Uterus (tissue), 4 donors: ENCODE results near the gene OR2K2. TPM values are rescaled to one million over a fixed set of nuclear protein-coding genes. Genes with fewer than 3 reads are reported as not detected.
"Not testable (repeated sequence)": the region's sequence is repeated elsewhere in the genome, so short reads cannot be mapped to it uniquely, and the experiment has no call there.

Source experiments
- DNase-seq, 2 donors: peaks; one replicate each; pipeline ENCODE4 v3.0.0-alpha.2; 2019 to 2020
- H3K27ac ChIP-seq, 2 donors: fragments of 200-600 bp; sonication (generic); 1 replicate in 1 of 2; 2 replicates in 1 of 2; pipeline ENCODE4 v1.5.1; 2016 to 2018
- H3K27me3 ChIP-seq, 2 donors: fragments of 200-600 bp; sonication (generic); one replicate each; pipeline ENCODE4 v1.5.1; 2018 to 2019; ENCODE audit warnings: control low read depth in 1 of 2
- H3K36me3 ChIP-seq, 2 donors: fragments of 200-600 bp; sonication (generic); one replicate each; pipeline ENCODE4 v1.5.1; 2019; ENCODE audit warnings: control low read depth in 1 of 2
- H3K4me1 ChIP-seq, 2 donors: fragments of 200-600 bp; sonication (generic); one replicate each; pipeline ENCODE4 v1.5.1; 2018 to 2019; ENCODE audit warnings: control low read depth in 1 of 2
- H3K4me3 ChIP-seq, 2 donors: fragments of 200-600 bp; sonication (generic); 1 replicate in 1 of 2; 2 replicates in 1 of 2; pipeline ENCODE4 v1.5.1; 2018 to 2019; ENCODE audit warnings: mild to moderate bottlenecking in 1 of 2
- H3K9me3 ChIP-seq, 2 donors: fragments of 200-600 bp; sonication (generic); one replicate each; pipeline ENCODE4 v1.5.1; 2019; ENCODE audit warnings: control low read depth in 1 of 2
- CTCF ChIP-seq, 4 experiments: fragments of 200-600 bp in 2 of 4; fragments of 450-650 bp in 2 of 4; sonication (generic) in 2 of 4; IDR thresholded peaks; one replicate each; pipeline ENCODE4 v1.5.1; 2016 to 2019; ENCODE audit warnings: antibody characterized with exemption in 4 of 4, mild to moderate bottlenecking in 2 of 4, moderate library complexity in 1 of 4
- POLR2A ChIP-seq, 2 donors: fragments of 450-650 bp; IDR thresholded peaks; one replicate each; pipeline ENCODE4 v1.6.1; 2016; ENCODE audit warnings: antibody characterized with exemption in 2 of 2, mild to moderate bottlenecking in 1 of 2, moderate library complexity in 1 of 2
- intact Hi-C: fragments of 100-400 bp; cut with DNase I; formaldehyde crosslinking; loops from one replicate; pipeline ENCODE4 v1.15.1; 2023; ENCODE audit warnings: low total_unique reads
- total RNA-seq, 4 donors: library from RNA; depleted of rRNA in 3 of 4; stranded (reverse); fragments of >200 nt in 3 of 4; gene quantifications; one replicate each; pipeline versions ENCODE4 v1.1.0 to v1.2.4, GENCODE V29; 2014 to 2023
- donor health status: DM: yes; HTN: yes; CAD: no.

OR2K2 gene
- total RNA-seq, 4 donors from 2014 or later = not detected

- Histone ChIP-seq H3K4me3 (no peak overlapping the region), H3K27me3 (no peaks in the 10 kb centered on the region), H3K9me3 (no peaks in the 10 kb centered on the region), H3K4me1 (no peaks in the 10 kb centered on the region), H3K27ac (no peak overlapping the region), H3K36me3 (no peaks in the 10 kb centered on the region)
- no peak for DNase-seq
- intact Hi-C loops = loop anchor here (10.0 kb wide), 1 partner anchor 666 kb away; no protein-coding TSS in a partner anchor
- TF ChIP-seq CTCF (IDR thresholded peaks at IDR 0.05) (no peak), POLR2A (IDR thresholded peaks at IDR 0.05) (no peak)
Observed at GRCh38 chr9:111301195-111301594, 28.8 kb downstream of the OR2K2 start.

GRCh38 chr9:111300140-111300735 lies 29.8 kb downstream of the OR2K2 start:
- TF ChIP-seq CTCF (IDR thresholded peaks at IDR 0.05) (no peak), POLR2A (IDR thresholded peaks at IDR 0.05) (no peak)
- Histone ChIP-seq H3K4me1 (no peaks in the 10 kb centered on the region), H3K27ac (no peak overlapping the region), H3K9me3 (no peaks in the 10 kb centered on the region), H3K4me3 (no peak overlapping the region), H3K27me3 (no peaks in the 10 kb centered on the region), H3K36me3 (no peaks in the 10 kb centered on the region)
- intact Hi-C loops = loop anchor here (10.0 kb wide), 1 partner anchor 665 kb away; no protein-coding TSS in a partner anchor
- DNase-seq = no peak

GRCh38 chr9:111299599-111299966 lies 30.4 kb downstream of the OR2K2 start:
- H3K36me3 ChIP-seq, H3K27me3 ChIP-seq, DNase-seq, H3K9me3 ChIP-seq, intact Hi-C loops, H3K4me1 ChIP-seq, H3K4me3 ChIP-seq, H3K27ac ChIP-seq: not testable (repeated sequence)

- Histone ChIP-seq H3K27ac (peak overlapping the region in 1 of 2 donors; percentile 51), H3K4me3 (no peak overlapping the region), H3K36me3 (no peaks in the 10 kb centered on the region), H3K4me1 (no peaks in the 10 kb centered on the region), H3K9me3 (no peaks in the 10 kb centered on the region), H3K27me3 (no peaks in the 10 kb centered on the region)
- intact Hi-C loops = no loop called here
- peak; percentile 68 to 86 (median 74) for TF ChIP-seq CTCF (IDR thresholded peaks at IDR 0.05)
- no peak for TF ChIP-seq POLR2A (IDR thresholded peaks at IDR 0.05)
- DNase-seq = peak in 1 of 2 donors; percentile 35
Observed at GRCh38 chr9:111298731-111299598, 31.1 kb downstream of the OR2K2 start.

GRCh38 chr9:111298111-111298510 lies 31.9 kb downstream of the OR2K2 start:
- no peak for DNase-seq
- Histone ChIP-seq H3K36me3 (no peaks in the 10 kb centered on the region), H3K4me1 (no peaks in the 10 kb centered on the region), H3K4me3 (no peak overlapping the region), H3K27ac (no peak overlapping the region), H3K27me3 (no peaks in the 10 kb centered on the region), H3K9me3 (no peaks in the 10 kb centered on the region)
- TF ChIP-seq POLR2A (IDR thresholded peaks at IDR 0.05) = no peak
- no peak for TF ChIP-seq CTCF (IDR thresholded peaks at IDR 0.05)
- intact Hi-C loops = no loop called here
